IMR-90 (cell line): ENCODE measurements around the gene ARHGAP23. TPM values are rescaled to one million over a fixed set of nuclear protein-coding genes. Genes with fewer than 3 reads are reported as not detected.

ENCODE experiments used
- ATAC-seq: fragments of 200-7000 bp; cut with Tn5 transposase; 2 replicates; pipeline ENCODE4 v1.9.1; 2020; ENCODE audit warnings: low read depth, mild to moderate bottlenecking, moderate library complexity
- BruUV-seq: library from RNA; stranded (reverse); fragments of 400-500 nt; replicated peaks from 2 replicates; lab custom pipeline; 2021; lab: Mats Ljungman, UMichigan
- CTCF ChIA-PET: fragments of 300-600 bp; formaldehyde crosslinking; extraction: SDS; loops from one replicate; lab custom pipeline; 2021; ENCODE audit warnings: antibody characterized with exemption; lab: Yijun Ruan, JAX
- POLR2A ChIA-PET: fragments of 300-600 bp; sonication (Branson Sonifier 250); formaldehyde crosslinking; loops from one replicate; lab custom pipeline; 2022; ENCODE audit warnings: antibody characterized with exemption; ENCODE audit not compliant: unreplicated experiment; lab: Charles Lee
- DNase-seq: peaks from one replicate; pipeline ENCODE4 v3.0.0; 2013
- H2AFZ ChIP-seq: replicated peaks from 2 replicates; pipeline ENCODE3; 2013; ENCODE audit warnings: low read length, mild to moderate bottlenecking; ENCODE audit not compliant: poor library complexity
- H2AK5ac ChIP-seq: 2 replicates; pipeline ENCODE4 v1.6.1; 2013; ENCODE audit warnings: low read depth, low read length, inconsistent platforms
- H2AK9ac ChIP-seq: replicated peaks from 2 replicates; pipeline ENCODE3; 2013; ENCODE audit warnings: mild to moderate bottlenecking, low read depth, low read length, moderate library complexity; ENCODE audit not compliant: poor library complexity
- H2BK120ac ChIP-seq: 2 replicates; pipeline ENCODE4 v1.6.1; 2013; ENCODE audit warnings: low read depth, low read length, inconsistent platforms
- H2BK15ac ChIP-seq: 3 replicates; pipeline ENCODE4 v1.6.1; 2013; ENCODE audit warnings: low read depth, low read length, inconsistent platforms
- H2BK20ac ChIP-seq: 2 replicates; pipeline ENCODE4 v1.6.1; 2013; ENCODE audit warnings: low read depth, mild to moderate bottlenecking, inconsistent platforms, low read length, moderate library complexity
- H2BK5ac ChIP-seq: 2 replicates; pipeline ENCODE4 v1.6.1; 2013; ENCODE audit warnings: mild to moderate bottlenecking, low read depth, low read length, inconsistent platforms; ENCODE audit not compliant: poor library complexity, severe bottlenecking
- H3K14ac ChIP-seq: replicated peaks from 2 replicates; pipeline ENCODE4 v1.6.1; 2013; ENCODE audit warnings: low read depth, low read length, inconsistent platforms
- H3K18ac ChIP-seq: 2 replicates; pipeline ENCODE4 v1.6.1; 2013; ENCODE audit warnings: low read depth, low read length, control low read depth
- H3K23ac ChIP-seq: 2 replicates; pipeline ENCODE4 v1.6.1; 2013; ENCODE audit warnings: low read depth, low read length, inconsistent platforms
- H3K27ac ChIP-seq: 2 replicates; pipeline ENCODE4 v1.5.1; 2013; ENCODE audit warnings: mild to moderate bottlenecking, control low read depth, low read length; ENCODE audit not compliant: insufficient read depth
- H3K27me3 ChIP-seq: 2 replicates; pipeline ENCODE4 v1.6.1; 2013; ENCODE audit warnings: low read length; ENCODE audit not compliant: control insufficient read depth, insufficient read depth
- H3K36me3 ChIP-seq: 2 replicates; pipeline ENCODE4 v1.6.1; 2013; ENCODE audit warnings: low read length, mixed read lengths; ENCODE audit not compliant: control insufficient read depth, insufficient read depth
- H3K4ac ChIP-seq: 2 replicates; pipeline ENCODE4 v1.6.1; 2013; ENCODE audit warnings: low read depth, low read length, inconsistent platforms
- H3K4me1 ChIP-seq: 2 replicates; pipeline ENCODE4 v1.6.1; 2013; ENCODE audit warnings: low read length, mixed read lengths; ENCODE audit not compliant: control insufficient read depth, insufficient read depth
- H3K4me2 ChIP-seq: 2 replicates; pipeline ENCODE4 v1.6.1; 2013; ENCODE audit warnings: low read depth, mild to moderate bottlenecking, control low read depth, low read length, moderate library complexity
- H3K4me3 ChIP-seq: 2 replicates; pipeline ENCODE4 v1.5.1; 2013; ENCODE audit warnings: low read depth, mild to moderate bottlenecking, control low read depth, low read length, moderate library complexity; ENCODE audit not compliant: insufficient read depth
- H3K56ac ChIP-seq: 2 replicates; pipeline ENCODE4 v1.6.1; 2013; ENCODE audit warnings: low read length, inconsistent platforms; ENCODE audit not compliant: insufficient read depth; ENCODE audit errors: extremely low read depth
- H3K79me1 ChIP-seq, 2 experiments: 2 replicates each; pipeline ENCODE4 v1.6.1; 2013; ENCODE audit warnings: low read length in 2 of 2, inconsistent platforms in 1 of 2, low read depth in 1 of 2
- H3K9ac ChIP-seq: 2 replicates; pipeline ENCODE4 v1.6.1; 2013; ENCODE audit warnings: low read depth, low read length, control low read depth
- H3K9me1 ChIP-seq: 2 replicates; pipeline ENCODE4 v1.6.1; 2013; ENCODE audit warnings: low read length, inconsistent platforms; ENCODE audit not compliant: insufficient read depth
- H3K9me3 ChIP-seq: 2 replicates; pipeline ENCODE4 v1.6.1; 2013; ENCODE audit warnings: low read length; ENCODE audit not compliant: control insufficient read depth, insufficient read depth
- H4K20me1 ChIP-seq: 2 replicates; pipeline ENCODE4 v1.6.1; 2013; ENCODE audit warnings: low read length, inconsistent platforms; ENCODE audit not compliant: insufficient read depth
- H4K5ac ChIP-seq: 2 replicates; pipeline ENCODE4 v1.6.1; 2013; ENCODE audit warnings: mild to moderate bottlenecking, low read depth, low read length, control low read depth
- H4K8ac ChIP-seq, 2 experiments: 2 replicates each; pipeline ENCODE4 v1.6.1; 2013; ENCODE audit warnings: low read depth in 2 of 2, low read length in 2 of 2, control low read depth in 1 of 2, inconsistent platforms in 1 of 2
- H4K91ac ChIP-seq: 2 replicates; pipeline ENCODE4 v1.6.1; 2013; ENCODE audit warnings: low read depth, low read length, inconsistent platforms; ENCODE audit not compliant: insufficient read depth
- CEBPB ChIP-seq: IDR thresholded peaks from 2 replicates; pipeline ENCODE4 v1.6.1; 2012; ENCODE audit warnings: low read depth, low read length, improper control_type of control experiment
- FOS ChIP-seq: fragments of 150-350 bp; IDR thresholded peaks from 2 replicates; pipeline ENCODE4 v1.6.1; 2016; ENCODE audit warnings: low read depth, low read length
- MAZ ChIP-seq: IDR thresholded peaks from 2 replicates; pipeline ENCODE4 v1.6.1; 2012; ENCODE audit warnings: low read depth, mild to moderate bottlenecking, low read length, improper control_type of control experiment, moderate library complexity, borderline replicate concordance
- MXI1 ChIP-seq: IDR thresholded peaks from 2 replicates; pipeline ENCODE4 v1.6.1; 2012; ENCODE audit warnings: low read depth, mild to moderate bottlenecking, low read length, moderate library complexity, borderline replicate concordance
- NFE2L2 ChIP-seq: fragments of 150-350 bp; IDR thresholded peaks from 2 replicates; pipeline ENCODE4 v1.6.1; 2016; ENCODE audit warnings: low read depth, mild to moderate bottlenecking, low read length
- RAD21 ChIP-seq: IDR thresholded peaks from 2 replicates; pipeline ENCODE4 v1.6.1; 2012; ENCODE audit warnings: low read length, improper control_type of control experiment
- RCOR1 ChIP-seq: IDR thresholded peaks from 2 replicates; pipeline ENCODE4 v1.6.1; 2012; ENCODE audit warnings: mild to moderate bottlenecking, low read length, improper control_type of control experiment; ENCODE audit not compliant: insufficient replicate concordance
- RFX5 ChIP-seq: IDR thresholded peaks from 2 replicates; pipeline ENCODE4 v1.8.0; 2012; ENCODE audit warnings: low read depth, mild to moderate bottlenecking, low read length, moderate library complexity
- USF2 ChIP-seq: fragments of 150-350 bp; IDR thresholded peaks from 2 replicates; pipeline ENCODE4 v1.6.1; 2017; ENCODE audit warnings: mild to moderate bottlenecking, antibody characterized with exemption, low read length, low read depth
- WGBS, 2 experiments: methylation state at CpG; one replicate each; pipeline versions ENCODE4 v1.1.5 to v1.1.7; 2013; ENCODE audit warnings: missing lambda C conversion rate in 2 of 2; ENCODE audit not compliant: insufficient read length in 1 of 2; ENCODE audit errors: extremely low coverage in 2 of 2; 5-methylcytosine and 5-hydroxymethylcytosine counted together
- dilution Hi-C: fragments of 300-500 bp; cut with HindIII; formaldehyde crosslinking; loops from one replicate; pipeline ENCODE4 v1.14.3; 2018; ENCODE audit warnings: low sequenced_read_pairs; ENCODE audit not compliant: unreplicated experiment
- in situ Hi-C: fragments of 300-500 bp; cut with MboI; formaldehyde crosslinking; loops from 3 replicates; pipeline ENCODE4 v1.14.3; 2019; ENCODE audit warnings: low sequenced_read_pairs, inconsistent platforms, mixed read lengths
- intact Hi-C: fragments of 100-400 bp; cut with micrococcal nuclease; formaldehyde crosslinking; loops from 2 replicates; pipeline ENCODE4 v1.10.0; 2022
- polyA plus RNA-seq, 3 experiments: library from polyadenylated mRNA; depleted of rRNA; stranded (reverse); fragments of >200 nt; gene quantifications; 2 replicates each; pipeline ENCODE4 v1.2.3, GENCODE V29; 2012; ENCODE audit warnings: low replicate concordance in 1 of 3
- total RNA-seq: library from RNA; depleted of rRNA; stranded (reverse); fragments of >200 nt; gene quantifications from 2 replicates; pipeline ENCODE4 v1.2.3, GENCODE V29; 2012
- TF ChIP-seq, protein P1 (sequence below): conservative IDR thresholded peaks from 2 replicates; pipeline ENCODE4 v1.5.1; 2012; ENCODE audit warnings: mild to moderate bottlenecking, low read depth, low read length, improper control_type of control experiment

Gene ARHGAP23
- total and polyA plus RNA-seq, 2 of the 4 experiments (the other 2 are of a cell fraction), result 9.3 to 43.3 TPM

DNA sequence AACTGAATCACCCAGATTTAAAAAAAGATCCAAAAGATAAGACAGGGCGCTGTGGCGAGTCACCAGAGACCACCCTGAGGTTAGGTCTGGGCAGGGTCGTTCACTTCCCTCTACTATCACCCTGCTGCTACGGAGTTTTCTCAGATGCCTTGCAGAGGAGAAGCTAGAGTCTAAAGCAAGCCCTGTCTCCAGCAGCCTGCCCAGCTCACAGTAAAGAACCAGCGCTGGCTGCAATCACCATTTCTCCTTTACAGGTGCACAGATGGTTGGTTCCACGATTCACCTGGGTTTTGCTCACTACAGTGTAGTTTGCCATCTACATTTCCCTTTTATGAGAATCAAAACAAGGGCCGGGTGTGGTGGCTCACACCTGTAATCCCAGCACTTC, 106.2 kb downstream of the ARHGAP23 start:
- no peak overlapping the region for H2AFZ ChIP-seq
- in situ Hi-C loops, result no loop called here
- 100% methylated on average over 1 of the region's 7 CpGs; no CpG with 5 or more reads in 1 of the 2 experiments for WGBS, 2 experiments

More for the DNA sequence above, 106.2 kb downstream of the ARHGAP23 start:
- H3K4me1 ChIP-seq, result no peaks in the 10 kb centered on the region
- TF ChIP-seq RAD21, result no peak
- TF ChIP-seq USF2, result no peak
- TF ChIP-seq CEBPB, result no peak
- no peak for TF ChIP-seq MAZ
- TF ChIP-seq, protein P1, sequence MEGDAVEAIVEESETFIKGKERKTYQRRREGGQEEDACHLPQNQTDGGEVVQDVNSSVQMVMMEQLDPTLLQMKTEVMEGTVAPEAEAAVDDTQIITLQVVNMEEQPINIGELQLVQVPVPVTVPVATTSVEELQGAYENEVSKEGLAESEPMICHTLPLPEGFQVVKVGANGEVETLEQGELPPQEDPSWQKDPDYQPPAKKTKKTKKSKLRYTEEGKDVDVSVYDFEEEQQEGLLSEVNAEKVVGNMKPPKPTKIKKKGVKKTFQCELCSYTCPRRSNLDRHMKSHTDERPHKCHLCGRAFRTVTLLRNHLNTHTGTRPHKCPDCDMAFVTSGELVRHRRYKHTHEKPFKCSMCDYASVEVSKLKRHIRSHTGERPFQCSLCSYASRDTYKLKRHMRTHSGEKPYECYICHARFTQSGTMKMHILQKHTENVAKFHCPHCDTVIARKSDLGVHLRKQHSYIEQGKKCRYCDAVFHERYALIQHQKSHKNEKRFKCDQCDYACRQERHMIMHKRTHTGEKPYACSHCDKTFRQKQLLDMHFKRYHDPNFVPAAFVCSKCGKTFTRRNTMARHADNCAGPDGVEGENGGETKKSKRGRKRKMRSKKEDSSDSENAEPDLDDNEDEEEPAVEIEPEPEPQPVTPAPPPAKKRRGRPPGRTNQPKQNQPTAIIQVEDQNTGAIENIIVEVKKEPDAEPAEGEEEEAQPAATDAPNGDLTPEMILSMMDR, result no peak
- no peak for TF ChIP-seq RFX5
- TF ChIP-seq RCOR1, result no peak
- TF ChIP-seq MXI1, result no peak
- TF ChIP-seq FOS, result no peak
- no peak for TF ChIP-seq NFE2L2
- H3K27ac ChIP-seq, result no peak overlapping the region
- ATAC-seq, result no peak
- H3K56ac ChIP-seq, result no peak overlapping the region
- H2BK15ac ChIP-seq, result no peak overlapping the region
- no peak overlapping the region for H3K14ac ChIP-seq
- ChIA-PET POLR2A (no interaction called here), CTCF (no interaction called here)
- no peak overlapping the region for H3K4me2 ChIP-seq
- peaks cover 33% of the 10 kb centered on the region for H3K27me3 ChIP-seq
- H4K20me1 ChIP-seq, result no peaks in the 10 kb centered on the region
- H3K9me3 ChIP-seq, result no peaks in the 10 kb centered on the region
- H3K4ac ChIP-seq, result no peak overlapping the region
- no peak overlapping the region for H3K4me3 ChIP-seq
- no peaks in the 10 kb centered on the region for H3K36me3 ChIP-seq
- no peak overlapping the region for H4K5ac ChIP-seq
- H3K23ac ChIP-seq, result no peak overlapping the region
- no peak for DNase-seq
- dilution Hi-C loops, result no loop called here
- H2BK120ac ChIP-seq, result no peak overlapping the region
- no peaks in the 10 kb centered on the region for H3K9me1 ChIP-seq
- no TSS peak for BruUV-seq
- no peak overlapping the region for H4K91ac ChIP-seq
- no peak overlapping the region for H2BK5ac ChIP-seq
- no peak overlapping the region for H2BK20ac ChIP-seq
- intact Hi-C loops, result no loop called here
- H3K79me1 ChIP-seq, result no peaks in the 10 kb centered on the region
- H2AK9ac ChIP-seq, result no peak overlapping the region
- H4K8ac ChIP-seq, result no peak overlapping the region
- no peak overlapping the region for H3K18ac ChIP-seq
- no peak overlapping the region for H3K9ac ChIP-seq
- H2AK5ac ChIP-seq, result no peak overlapping the region
